Vagina (tissue), 2 donors: Measurements from ENCODE around the gene ATP6V0C. TPM values are rescaled to one million over a fixed set of nuclear protein-coding genes. Genes with fewer than 3 reads are reported as not detected.
A peak's percentile ranks its signal among the peaks of the same experiment; 100 is the strongest.

Source experiments
- DNase-seq, 2 donors: peaks; one replicate each; pipeline ENCODE4 v3.0.0-alpha.2; 2017; ENCODE audit errors: extremely low spot score in 2 of 2
- H3K27ac ChIP-seq: fragments of 200-600 bp; sonication (generic); one replicate; pipeline ENCODE4 v1.5.1; 2019
- H3K27me3 ChIP-seq: fragments of 200-600 bp; sonication (generic); one replicate; pipeline ENCODE4 v1.5.1; 2019
- H3K36me3 ChIP-seq, 2 donors: fragments of 200-600 bp; sonication (generic); one replicate each; pipeline ENCODE4 v1.5.1; 2017 to 2019
- H3K4me1 ChIP-seq: fragments of 200-600 bp; sonication (generic); one replicate; pipeline ENCODE4 v1.5.1; 2019
- H3K4me3 ChIP-seq, 2 donors: fragments of 200-600 bp; sonication (generic); 1 replicate in 1 of 2; 2 replicates in 1 of 2; pipeline ENCODE4 v1.5.1; 2016 to 2019
- H3K9me3 ChIP-seq: fragments of 200-600 bp; sonication (generic); one replicate; pipeline ENCODE4 v1.5.1; 2019
- POLR2A ChIP-seq, 2 donors: fragments of 450-650 bp; IDR thresholded peaks; one replicate each; pipeline ENCODE4 v1.6.1; 2017; ENCODE audit warnings: antibody characterized with exemption in 2 of 2, mild to moderate bottlenecking in 2 of 2, moderate library complexity in 2 of 2
- POLR2AphosphoS5 ChIP-seq, 2 donors: sonication (generic); formaldehyde crosslinking; IDR thresholded peaks; one replicate each; pipeline ENCODE4 v1.9.0; 2017; ENCODE audit warnings: antibody characterized with exemption in 2 of 2, mild to moderate bottlenecking in 2 of 2, low read depth in 1 of 2; ENCODE audit not compliant: insufficient read depth in 1 of 2
- intact Hi-C: fragments of 100-400 bp; cut with DNase I; formaldehyde crosslinking; loops from one replicate; pipeline ENCODE4 v1.15.1; 2023
- total RNA-seq: library from RNA; depleted of rRNA; stranded (reverse); fragments of >200 nt; gene quantifications from one replicate; pipeline ENCODE4 v1.2.3, GENCODE V29; 2016
- TF ChIP-seq, protein P1 (sequence below), 3 experiments: fragments of 450-650 bp in 2 of 3; fragments of 200-600 bp in 1 of 3; sonication (generic) in 1 of 3; IDR thresholded peaks; one replicate each; pipeline ENCODE4 v1.5.1; 2017 to 2019; ENCODE audit warnings: antibody characterized with exemption in 3 of 3, mild to moderate bottlenecking in 2 of 3, moderate library complexity in 2 of 3

The ATP6V0C gene
- total RNA-seq, 1 donor from 2014 or later, result 133 TPM

DNA sequence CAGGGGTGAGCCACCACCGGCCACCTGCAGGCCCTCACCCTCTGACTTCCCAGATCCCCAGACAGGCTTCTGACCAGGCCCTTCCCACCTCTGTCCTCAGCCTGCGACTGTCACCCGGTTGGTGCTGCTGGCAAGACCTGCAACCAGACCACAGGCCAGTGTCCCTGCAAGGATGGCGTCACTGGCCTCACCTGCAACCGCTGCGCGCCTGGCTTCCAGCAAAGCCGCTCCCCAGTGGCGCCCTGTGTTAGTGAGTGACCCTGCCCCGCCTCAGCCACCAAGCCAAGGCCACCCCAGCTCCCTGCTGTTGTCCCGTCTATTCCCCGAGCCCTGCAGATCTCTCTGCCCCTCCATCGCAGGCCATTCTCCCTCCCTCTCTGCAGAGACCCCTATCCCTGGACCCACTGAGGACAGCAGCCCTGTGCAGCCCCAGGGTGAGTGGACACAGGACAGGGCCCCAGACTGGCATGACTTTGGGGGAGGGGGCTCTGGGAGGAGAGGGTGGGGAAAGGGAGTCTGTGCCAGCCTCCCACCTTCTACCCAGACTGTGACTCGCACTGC lies 40.8 kb upstream of the ATP6V0C start:
- intact Hi-C loops, result no loop called here
- Histone ChIP-seq H3K27me3 (peaks cover 4% of the 10 kb centered on the region), H3K27ac (no peak overlapping the region), H3K36me3 (no peaks in the 10 kb centered on the region), H3K9me3 (no peaks in the 10 kb centered on the region), H3K4me1 (peaks cover 64% of the 10 kb centered on the region), H3K4me3 (peak overlapping the region; percentile 56 to 67)
- TF ChIP-seq, protein P1, sequence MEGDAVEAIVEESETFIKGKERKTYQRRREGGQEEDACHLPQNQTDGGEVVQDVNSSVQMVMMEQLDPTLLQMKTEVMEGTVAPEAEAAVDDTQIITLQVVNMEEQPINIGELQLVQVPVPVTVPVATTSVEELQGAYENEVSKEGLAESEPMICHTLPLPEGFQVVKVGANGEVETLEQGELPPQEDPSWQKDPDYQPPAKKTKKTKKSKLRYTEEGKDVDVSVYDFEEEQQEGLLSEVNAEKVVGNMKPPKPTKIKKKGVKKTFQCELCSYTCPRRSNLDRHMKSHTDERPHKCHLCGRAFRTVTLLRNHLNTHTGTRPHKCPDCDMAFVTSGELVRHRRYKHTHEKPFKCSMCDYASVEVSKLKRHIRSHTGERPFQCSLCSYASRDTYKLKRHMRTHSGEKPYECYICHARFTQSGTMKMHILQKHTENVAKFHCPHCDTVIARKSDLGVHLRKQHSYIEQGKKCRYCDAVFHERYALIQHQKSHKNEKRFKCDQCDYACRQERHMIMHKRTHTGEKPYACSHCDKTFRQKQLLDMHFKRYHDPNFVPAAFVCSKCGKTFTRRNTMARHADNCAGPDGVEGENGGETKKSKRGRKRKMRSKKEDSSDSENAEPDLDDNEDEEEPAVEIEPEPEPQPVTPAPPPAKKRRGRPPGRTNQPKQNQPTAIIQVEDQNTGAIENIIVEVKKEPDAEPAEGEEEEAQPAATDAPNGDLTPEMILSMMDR (IDR thresholded peaks at IDR 0.05), result no peak
- TF ChIP-seq POLR2AphosphoS5 (IDR thresholded peaks at IDR 0.05; ENCODE audit: insufficient read depth in 1 of 2, low read depth in 1 of 2), result no peak
- no peak for TF ChIP-seq POLR2A (IDR thresholded peaks at IDR 0.05)
- no peak for DNase-seq

DNA sequence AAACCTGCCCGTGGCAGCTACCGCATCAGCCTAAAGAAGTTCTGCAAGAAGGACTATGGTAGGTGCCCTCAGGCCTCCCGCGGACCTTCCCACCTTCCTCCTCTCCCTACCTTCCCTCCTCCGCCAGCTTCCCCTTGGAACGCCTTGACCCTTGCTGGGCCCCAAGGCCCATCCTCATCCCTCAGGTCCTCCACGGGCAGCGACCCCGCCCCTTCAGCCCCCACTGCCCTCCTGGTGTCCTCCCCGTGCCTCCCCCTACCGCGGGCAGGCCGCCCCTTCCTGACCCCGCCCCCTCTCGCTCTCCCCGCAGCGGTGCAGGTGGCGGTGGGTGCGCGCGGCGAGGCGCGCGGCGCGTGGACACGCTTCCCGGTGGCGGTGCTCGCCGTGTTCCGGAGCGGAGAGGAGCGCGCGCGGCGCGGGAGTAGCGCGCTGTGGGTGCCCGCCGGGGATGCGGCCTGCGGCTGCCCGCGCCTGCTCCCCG lies 40.3 kb upstream of the ATP6V0C start:
- H3K36me3 ChIP-seq, result no peaks in the 10 kb centered on the region
- no peaks in the 10 kb centered on the region for H3K9me3 ChIP-seq
- H3K27ac ChIP-seq, result no peak overlapping the region
- intact Hi-C loops, result no loop called here
- no peak for DNase-seq
- peaks cover 4% of the 10 kb centered on the region for H3K27me3 ChIP-seq
- H3K4me3 ChIP-seq, result peak overlapping the region; percentile 56 to 67
- TF ChIP-seq, protein P1 (IDR thresholded peaks at IDR 0.05), result no peak
- no peak for TF ChIP-seq POLR2A (IDR thresholded peaks at IDR 0.05)
- no peak for TF ChIP-seq POLR2AphosphoS5 (IDR thresholded peaks at IDR 0.05; ENCODE audit: insufficient read depth in 1 of 2, low read depth in 1 of 2)
- H3K4me1 ChIP-seq, result peaks cover 59% of the 10 kb centered on the region

DNA sequence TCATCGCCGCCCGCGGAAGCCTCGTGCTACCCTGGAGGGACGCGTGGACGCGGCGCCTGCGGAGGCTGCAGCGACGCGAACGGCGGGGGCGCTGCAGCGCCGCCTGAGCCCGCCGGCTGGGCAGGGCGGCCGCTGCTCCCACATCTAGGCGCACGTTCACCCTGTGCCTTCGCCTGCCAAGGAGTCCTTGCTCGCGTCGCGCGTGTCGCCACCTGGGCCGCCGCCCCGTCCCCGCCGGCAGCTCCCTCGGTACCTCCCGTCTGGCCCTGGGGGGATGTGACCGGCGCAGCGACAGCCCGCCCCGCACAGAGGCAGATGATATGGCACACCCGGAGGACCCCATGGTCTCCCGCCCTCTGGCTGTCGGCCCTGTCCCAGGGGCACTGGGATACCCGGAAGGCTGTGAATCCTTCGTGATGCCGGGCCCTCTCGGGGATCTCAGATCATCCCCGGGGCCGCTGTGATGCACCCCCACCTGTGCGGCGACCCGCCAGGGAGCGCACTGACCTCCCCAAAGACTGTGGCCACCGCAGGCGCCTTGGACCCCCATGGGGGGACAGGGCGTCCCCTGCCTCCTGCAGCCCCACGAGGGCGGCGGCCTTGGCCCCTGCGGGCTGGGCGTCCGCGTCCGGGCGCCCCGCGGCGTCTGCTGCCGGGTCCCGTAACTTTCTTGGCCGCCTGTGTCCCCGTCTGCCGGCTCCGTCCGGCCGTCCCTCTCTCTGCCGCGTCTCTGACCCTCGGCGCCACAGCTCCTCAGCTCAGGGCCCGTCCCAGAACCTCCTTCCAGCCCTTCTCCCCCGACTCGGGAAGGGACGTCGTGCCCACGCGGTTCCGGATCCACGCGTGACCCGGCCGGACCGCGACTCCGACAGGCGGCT lies 39.5 kb upstream of the ATP6V0C start:
- H3K4me3 ChIP-seq, result peak overlapping the region; percentile 56 to 67
- H3K9me3 ChIP-seq, result no peaks in the 10 kb centered on the region
- peak overlapping the region; percentile 79 for H3K27ac ChIP-seq
- H3K4me1 ChIP-seq, result peaks cover 51% of the 10 kb centered on the region
- DNase-seq, result no peak
- intact Hi-C loops, result no loop called here
- no peak for TF ChIP-seq POLR2AphosphoS5 (IDR thresholded peaks at IDR 0.05; ENCODE audit: insufficient read depth in 1 of 2, low read depth in 1 of 2)
- TF ChIP-seq, protein P1 (IDR thresholded peaks at IDR 0.05), result no peak
- TF ChIP-seq POLR2A (IDR thresholded peaks at IDR 0.05), result no peak
- peaks cover 4% of the 10 kb centered on the region for H3K27me3 ChIP-seq
- H3K36me3 ChIP-seq, result no peaks in the 10 kb centered on the region

DNA sequence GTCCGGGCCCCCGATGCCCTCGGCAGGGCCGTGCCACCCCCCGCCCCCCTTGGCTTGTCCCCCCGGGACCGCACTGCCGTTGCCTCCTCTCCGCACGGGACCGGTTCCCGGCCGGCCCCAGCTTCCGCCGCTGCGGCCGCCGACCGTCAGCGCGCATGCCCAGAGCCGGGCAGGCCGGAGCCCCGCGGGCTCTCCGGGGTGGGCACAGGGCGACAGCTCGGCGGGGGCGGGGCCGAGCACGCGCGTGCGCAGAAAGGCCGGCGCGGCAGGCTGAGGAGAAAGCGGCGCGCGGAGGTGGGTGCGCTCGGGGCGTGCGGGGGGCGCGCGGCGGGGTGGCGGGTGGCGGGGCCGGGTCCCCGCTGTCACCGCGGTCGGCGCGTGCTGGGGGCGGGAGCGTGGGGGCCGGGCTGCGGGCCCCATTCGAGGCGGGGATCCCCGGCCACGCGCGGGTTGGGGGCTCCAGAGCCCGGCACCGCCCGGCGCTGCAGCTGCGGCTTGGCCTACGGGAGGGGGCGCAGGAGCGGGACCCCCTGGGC lies 38.8 kb upstream of the ATP6V0C start, which contains the start of gene TBC1D24:
TBC1D24 (plus strand) TSS at position 251 of the 536 bp plus-strand sequence. CDS start 21,022 bp downstream, outside the sequence.
- no peaks in the 10 kb centered on the region for H3K36me3 ChIP-seq
- no peak for DNase-seq
- H3K4me3 ChIP-seq, result peak within 1 kb of the TSS; percentile 56 to 67
- TF ChIP-seq, protein P1 (IDR thresholded peaks at IDR 0.05), result no peak
- peak in 1 of 2 donors; percentile 51 for TF ChIP-seq POLR2AphosphoS5 (IDR thresholded peaks at IDR 0.05; ENCODE audit: insufficient read depth in 1 of 2, low read depth in 1 of 2)
- peak in 1 of 2 donors; percentile 48 for TF ChIP-seq POLR2A (IDR thresholded peaks at IDR 0.05)
- H3K27ac ChIP-seq, result peak within 1 kb of the TSS; percentile 79
- intact Hi-C loops, result no loop called here
- peaks cover 47% of the 10 kb centered on the region for H3K4me1 ChIP-seq
- H3K9me3 ChIP-seq, result no peaks in the 10 kb centered on the region
- peaks cover 4% of the 10 kb centered on the region for H3K27me3 ChIP-seq
